Activated B cell treated with CpG ODN at 0.5 μM for 24 hours (primary cell): Measurements from ENCODE around the gene MAPK12. TPM values are rescaled to one million over a fixed set of nuclear protein-coding genes. Genes with fewer than 3 reads are reported as not detected.

ENCODE experiments used
- ATAC-seq: fragments of 200-7000 bp; cut with Tn5 transposase; one replicate; pipeline ENCODE4 v1.10.0; 2021; ENCODE audit warnings: low read depth, mild to moderate bottlenecking, moderate library complexity
- CTCF ChIA-PET: fragments of 350-600 bp; sonication (Branson Sonifier 250); formaldehyde crosslinking; loops from one replicate; lab custom pipeline; 2021; ENCODE audit warnings: antibody characterized with exemption; lab: Charles Lee
- POLR2A ChIA-PET: fragments of 350-600 bp; sonication (Branson Sonifier 250); formaldehyde crosslinking; loops from one replicate; lab custom pipeline; 2021; ENCODE audit warnings: antibody characterized with exemption; lab: Charles Lee
- DNase-seq: peaks from one replicate; pipeline ENCODE4 v3.0.0; 2022
- H3K27ac Mint-ChIP-seq: one replicate; pipeline ENCODE4 v1.8.0; 2020; ENCODE audit warnings: mixed read lengths
- H3K27me3 Mint-ChIP-seq: one replicate; pipeline ENCODE4 v1.8.0; 2021; ENCODE audit warnings: mixed read lengths
- H3K36me3 Mint-ChIP-seq: one replicate; pipeline ENCODE4 v1.8.0; 2021; ENCODE audit warnings: low read depth, mixed read lengths
- H3K4me1 Mint-ChIP-seq: one replicate; pipeline ENCODE4 v1.8.0; 2021; ENCODE audit warnings: mixed read lengths
- H3K4me3 Mint-ChIP-seq: one replicate; pipeline ENCODE4 v1.8.0; 2020; ENCODE audit warnings: mild to moderate bottlenecking, mixed read lengths
- H3K9me3 Mint-ChIP-seq: one replicate; pipeline ENCODE4 v1.8.0; 2020; ENCODE audit warnings: mixed read lengths
- intact Hi-C: fragments of 100-400 bp; cut with micrococcal nuclease; formaldehyde crosslinking; loops from one replicate; pipeline ENCODE4 v1.15.1; 2024
- total RNA-seq: library from RNA; stranded (reverse); gene quantifications from 2 replicates; pipeline ENCODE4 v1.2.3, GENCODE V29; 2022
- TF ChIP-seq, protein P1 (sequence below): fragments of 200-600 bp; IDR thresholded peaks from one replicate; pipeline ENCODE4 v1.8.0; 2022; ENCODE audit warnings: antibody characterized with exemption, mild to moderate bottlenecking

MAPK12 gene
- total RNA-seq, 1 donor from 2014 or later, result 4.4 TPM

DNA sequence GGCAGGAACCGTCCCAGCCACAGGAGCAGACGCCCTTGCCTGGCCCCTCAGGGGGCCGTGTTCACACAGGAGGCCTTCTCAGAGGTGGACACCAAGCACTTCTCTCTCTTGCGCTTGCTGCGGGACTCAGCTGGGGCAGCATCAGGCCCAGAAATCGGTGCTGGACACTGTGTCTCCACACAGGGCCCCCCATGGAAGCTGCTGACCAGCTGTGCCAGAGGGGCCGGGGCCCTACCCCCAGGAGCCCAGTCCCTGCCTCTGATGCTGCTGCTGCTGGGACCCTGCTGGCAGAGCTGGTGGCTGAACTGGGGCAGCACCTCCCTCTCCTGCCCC is 42.0 kb upstream of the MAPK12 start:
- no peak for DNase-seq
- H3K36me3 Mint-ChIP-seq, result no peaks in the 10 kb centered on the region
- no peak overlapping the region for H3K4me3 Mint-ChIP-seq
- H3K27me3 Mint-ChIP-seq, result peaks cover 2% of the 10 kb centered on the region
- peaks cover 62% of the 10 kb centered on the region for H3K4me1 Mint-ChIP-seq
- POLR2A ChIA-PET, result interaction anchor here (1.6 to 4.9 kb wide), 4 partner anchors 10 to 53 kb away, joined by 4 to 74 read pairs (median 16); partner anchors contain the start of genes DENND6B and HDAC10
- intact Hi-C loops, result loop anchor here (2.0 kb wide), 1 partner anchor 23 kb away; the partner anchor contains the start of gene DENND6B
- H3K27ac Mint-ChIP-seq, result no peak overlapping the region
- CTCF ChIA-PET, result interaction anchor here (1.1 to 2.5 kb wide), 3 partner anchors 13 to 53 kb away, joined by 4 to 8 read pairs (median 4); partner anchors contain the start of gene HDAC10
- no peak for ATAC-seq
- H3K9me3 Mint-ChIP-seq, result no peaks in the 10 kb centered on the region
- TF ChIP-seq, protein P1, sequence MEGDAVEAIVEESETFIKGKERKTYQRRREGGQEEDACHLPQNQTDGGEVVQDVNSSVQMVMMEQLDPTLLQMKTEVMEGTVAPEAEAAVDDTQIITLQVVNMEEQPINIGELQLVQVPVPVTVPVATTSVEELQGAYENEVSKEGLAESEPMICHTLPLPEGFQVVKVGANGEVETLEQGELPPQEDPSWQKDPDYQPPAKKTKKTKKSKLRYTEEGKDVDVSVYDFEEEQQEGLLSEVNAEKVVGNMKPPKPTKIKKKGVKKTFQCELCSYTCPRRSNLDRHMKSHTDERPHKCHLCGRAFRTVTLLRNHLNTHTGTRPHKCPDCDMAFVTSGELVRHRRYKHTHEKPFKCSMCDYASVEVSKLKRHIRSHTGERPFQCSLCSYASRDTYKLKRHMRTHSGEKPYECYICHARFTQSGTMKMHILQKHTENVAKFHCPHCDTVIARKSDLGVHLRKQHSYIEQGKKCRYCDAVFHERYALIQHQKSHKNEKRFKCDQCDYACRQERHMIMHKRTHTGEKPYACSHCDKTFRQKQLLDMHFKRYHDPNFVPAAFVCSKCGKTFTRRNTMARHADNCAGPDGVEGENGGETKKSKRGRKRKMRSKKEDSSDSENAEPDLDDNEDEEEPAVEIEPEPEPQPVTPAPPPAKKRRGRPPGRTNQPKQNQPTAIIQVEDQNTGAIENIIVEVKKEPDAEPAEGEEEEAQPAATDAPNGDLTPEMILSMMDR, result no peak

DNA sequence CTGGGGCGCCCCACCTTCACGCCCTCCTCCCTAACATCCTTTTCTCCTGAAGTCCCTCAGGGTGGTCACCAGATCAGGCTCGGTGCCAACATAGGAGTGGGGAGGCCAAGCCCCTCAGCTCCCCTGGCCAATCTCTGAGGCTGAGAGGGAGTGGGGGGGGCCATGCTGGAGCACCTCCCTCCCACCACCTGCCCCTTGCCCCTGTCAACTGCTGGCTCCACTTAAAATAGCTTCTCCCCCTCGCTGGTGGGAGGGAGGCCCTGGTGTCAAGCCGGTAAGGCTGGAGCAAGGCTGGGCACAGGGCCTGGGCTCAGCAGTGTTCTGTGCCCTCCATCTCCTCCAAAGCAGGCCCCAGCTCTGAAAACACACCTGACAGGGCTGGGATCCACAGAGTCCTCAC is 41.1 kb upstream of the MAPK12 start:
- no peaks in the 10 kb centered on the region for H3K36me3 Mint-ChIP-seq
- no peak overlapping the region for H3K4me3 Mint-ChIP-seq
- DNase-seq (no peak), ATAC-seq (no peak)
- H3K4me1 Mint-ChIP-seq, result peaks cover 60% of the 10 kb centered on the region
- intact Hi-C loops, result loop anchor here (2.0 kb wide), 1 partner anchor 24 kb away; the partner anchor contains the start of gene DENND6B
- H3K27ac Mint-ChIP-seq, result peak overlapping the region; percentile 35
- TF ChIP-seq, protein P1, result no peak
- H3K9me3 Mint-ChIP-seq, result no peaks in the 10 kb centered on the region
- H3K27me3 Mint-ChIP-seq, result peaks cover 2% of the 10 kb centered on the region
- ChIA-PET POLR2A (interaction anchor here (0.6 to 3.0 kb wide), 4 partner anchors 9 to 30 kb away, joined by 3 to 15 read pairs (median 8); no protein-coding TSS in a partner anchor), CTCF (interaction anchor here (0.7 to 1.5 kb wide), 2 partner anchors 26 to 39 kb away, joined by 3 to 8 read pairs; no protein-coding TSS in a partner anchor)

DNA sequence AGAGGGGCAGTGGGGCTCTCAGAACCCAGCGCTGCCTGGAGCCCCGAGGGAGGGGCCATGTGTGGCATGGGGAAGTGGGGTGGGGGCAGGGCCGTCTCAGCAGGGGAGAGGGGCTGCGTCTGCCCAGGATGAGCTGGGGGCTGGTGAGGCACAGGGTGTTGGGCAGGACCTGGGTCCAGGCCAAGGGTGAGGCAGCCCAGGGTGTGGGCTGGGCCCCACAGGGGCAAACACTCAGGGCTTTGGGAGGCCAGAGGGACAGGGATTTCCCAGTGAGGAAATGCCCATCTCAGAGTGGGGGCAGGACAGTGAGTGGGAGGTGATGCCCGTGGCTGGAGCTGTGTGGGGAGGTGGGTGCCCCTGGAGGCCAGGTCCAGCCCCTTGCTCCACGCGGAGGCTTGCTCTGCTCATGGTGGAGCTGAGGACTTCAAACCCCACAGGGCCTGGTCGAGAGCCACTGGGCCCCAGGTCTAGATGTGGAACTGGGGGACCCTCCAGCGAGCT is 40.6 kb upstream of the MAPK12 start:
- TF ChIP-seq, protein P1, result no peak
- Mint-ChIP-seq H3K9me3 (no peaks in the 10 kb centered on the region), H3K4me1 (peaks cover 63% of the 10 kb centered on the region), H3K4me3 (no peak overlapping the region), H3K36me3 (no peaks in the 10 kb centered on the region), H3K27ac (no peak overlapping the region), H3K27me3 (peaks cover 2% of the 10 kb centered on the region)
- intact Hi-C loops, result loop anchor here (2.0 kb wide), 1 partner anchor 25 kb away; the partner anchor contains the start of gene DENND6B
- ChIA-PET POLR2A (interaction anchor here (0.6 to 3.0 kb wide), 4 partner anchors 9 to 30 kb away, joined by 3 to 15 read pairs (median 8); no protein-coding TSS in a partner anchor), CTCF (interaction anchor here (0.7 to 1.5 kb wide), 2 partner anchors 26 to 40 kb away, joined by 3 to 8 read pairs; no protein-coding TSS in a partner anchor)
- no peak for DNase-seq
- ATAC-seq, result no peak

DNA sequence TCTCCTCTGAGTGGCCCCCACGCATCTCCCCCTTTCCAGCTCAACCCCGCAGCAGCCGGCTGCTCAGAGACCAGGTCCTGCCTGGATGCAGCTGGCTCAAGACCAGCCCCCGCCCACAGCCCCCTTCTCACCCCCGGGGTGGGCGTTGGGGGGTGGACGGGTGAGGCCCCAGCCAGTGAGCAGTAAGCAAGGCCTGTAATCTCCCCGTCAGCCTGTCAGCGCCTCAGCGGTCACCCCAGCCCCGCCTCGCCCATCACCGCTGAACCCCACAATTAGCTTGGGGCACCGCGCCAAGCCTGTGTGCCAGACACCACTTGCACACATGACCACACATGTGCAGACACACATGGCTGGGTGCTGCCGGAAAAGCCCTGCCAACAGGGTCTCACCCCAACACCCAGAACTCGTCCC is 40.1 kb upstream of the MAPK12 start:
- Mint-ChIP-seq H3K36me3 (no peaks in the 10 kb centered on the region), H3K9me3 (no peaks in the 10 kb centered on the region), H3K4me1 (peaks cover 63% of the 10 kb centered on the region), H3K27ac (no peak overlapping the region), H3K27me3 (peaks cover 2% of the 10 kb centered on the region), H3K4me3 (peak overlapping the region; percentile 60)
- ChIA-PET POLR2A (interaction anchor here (2.5 to 3.0 kb wide), 2 partner anchors 8 to 13 kb away, joined by 10 to 15 read pairs; no protein-coding TSS in a partner anchor), CTCF (interaction anchor here (0.9 to 1.5 kb wide), 2 partner anchors 10 to 40 kb away, joined by 3 to 8 read pairs; no protein-coding TSS in a partner anchor)
- ATAC-seq, result peak; percentile 9
- no peak for DNase-seq
- intact Hi-C loops, result loop anchor here (2.0 kb wide), 1 partner anchor 13 kb away; no protein-coding TSS in a partner anchor
- TF ChIP-seq, protein P1, result no peak
